Lower lobe of right lung (tissue), 2 donors: ENCODE data around the gene ATPAF1. TPM values are rescaled to one million over a fixed set of nuclear protein-coding genes. Genes with fewer than 3 reads are reported as not detected.

Experiments
- ATAC-seq, 2 donors: fragments of 200-7000 bp; cut with Tn5 transposase; one replicate each; pipeline ENCODE4 v1.9.1; 2020 to 2022; ENCODE audit warnings: mild to moderate bottlenecking in 2 of 2, moderate library complexity in 2 of 2
- DNase-seq: peaks from one replicate; pipeline ENCODE4 v3.0.0-alpha.2; 2020
- H3K27ac ChIP-seq: fragments of 200-600 bp; one replicate; pipeline ENCODE4 v1.8.0; 2022
- H3K27me3 ChIP-seq: fragments of 200-600 bp; one replicate; pipeline ENCODE4 v1.8.0; 2022; ENCODE audit warnings: low read depth
- H3K36me3 ChIP-seq: fragments of 200-600 bp; one replicate; pipeline ENCODE4 v1.8.0; 2022; ENCODE audit warnings: mild to moderate bottlenecking
- H3K4me1 ChIP-seq: fragments of 200-600 bp; one replicate; pipeline ENCODE4 v1.8.0; 2022
- H3K4me3 ChIP-seq: fragments of 200-600 bp; one replicate; pipeline ENCODE4 v1.8.0; 2022; ENCODE audit warnings: mild to moderate bottlenecking
- H3K9me3 ChIP-seq: fragments of 200-600 bp; one replicate; pipeline ENCODE4 v1.8.0; 2022
- CTCF ChIP-seq: fragments of 200-600 bp; IDR thresholded peaks from one replicate; pipeline ENCODE4 v1.8.0; 2022; ENCODE audit warnings: antibody characterized with exemption, mild to moderate bottlenecking
- intact Hi-C: fragments of 100-400 bp; cut with DNase I; formaldehyde crosslinking; loops from one replicate; pipeline ENCODE4 v1.11.0; 2022
- total RNA-seq: library from RNA; stranded (reverse); fragmentation: NEBNext Ultra II Directional; extraction: Animal tissue kit (Norgen Biotek cat#: 25700); gene quantifications from one replicate; pipeline ENCODE4 v1.2.1, GENCODE V29; 2021
- donor health status: DM: no; HTN: yes; CAD: no; lungs with severe emphysema.

The ATPAF1 gene
- total RNA-seq, 1 donor from 2014 or later = 34.9 TPM

- Histone ChIP-seq H3K27me3 (no peaks in the 10 kb centered on the region), H3K36me3 (peaks cover 97% of the 10 kb centered on the region), H3K4me1 (peaks cover 17% of the 10 kb centered on the region), H3K9me3 (no peaks in the 10 kb centered on the region), H3K27ac (peak overlapping the region; percentile 13), H3K4me3 (no peak overlapping the region)
- ATAC-seq (peak; percentile 73 to 82), DNase-seq (peak; percentile 85)
- intact Hi-C loops = no loop called here
- no peak for TF ChIP-seq CTCF
Measured at GRCh38 chr1:46687093-46687659, 19.0 kb upstream of the ATPAF1 start.

- Histone ChIP-seq H3K27me3 (no peaks in the 10 kb centered on the region), H3K36me3 (peaks cover 97% of the 10 kb centered on the region), H3K4me1 (peaks cover 20% of the 10 kb centered on the region), H3K9me3 (no peaks in the 10 kb centered on the region), H3K4me3 (no peak overlapping the region), H3K27ac (no peak overlapping the region)
- TF ChIP-seq CTCF = no peak
- DNase-seq (no peak), ATAC-seq (no peak)
- intact Hi-C loops = no loop called here
Measured at GRCh38 chr1:46686255-46686654, 18.1 kb upstream of the ATPAF1 start.

GRCh38 chr1:46684670-46685069 lies 16.5 kb upstream of the ATPAF1 start:
- intact Hi-C loops = no loop called here
- Histone ChIP-seq H3K27ac (no peak overlapping the region), H3K36me3 (peaks cover 97% of the 10 kb centered on the region), H3K4me3 (no peak overlapping the region), H3K27me3 (no peaks in the 10 kb centered on the region), H3K9me3 (no peaks in the 10 kb centered on the region), H3K4me1 (peaks cover 28% of the 10 kb centered on the region)
- no peak for ATAC-seq
- TF ChIP-seq CTCF = no peak
- no peak for DNase-seq

GRCh38 chr1:46682064-46682463 lies 13.9 kb upstream of the ATPAF1 start:
- DNase-seq (no peak), ATAC-seq (peak; percentile 27 to 57)
- Histone ChIP-seq H3K27ac (no peak overlapping the region), H3K27me3 (no peaks in the 10 kb centered on the region), H3K4me3 (no peak overlapping the region), H3K9me3 (no peaks in the 10 kb centered on the region), H3K4me1 (peaks cover 17% of the 10 kb centered on the region), H3K36me3 (peaks cover 97% of the 10 kb centered on the region)
- no peak for TF ChIP-seq CTCF
- intact Hi-C loops = no loop called here

GRCh38 chr1:46681333-46682034 lies 13.3 kb upstream of the ATPAF1 start:
- no peak overlapping the region for H3K27ac ChIP-seq

More at GRCh38 chr1:46681333-46682034, 13.3 kb upstream of the ATPAF1 start:
- DNase-seq (no peak), ATAC-seq (peak; percentile 83 to 92)
- Histone ChIP-seq H3K4me1 (peaks cover 12% of the 10 kb centered on the region), H3K27me3 (no peaks in the 10 kb centered on the region), H3K4me3 (no peak overlapping the region), H3K36me3 (peaks cover 99% of the 10 kb centered on the region), H3K9me3 (no peaks in the 10 kb centered on the region)
- no peak for TF ChIP-seq CTCF
- intact Hi-C loops = no loop called here
